CD4-positive, alpha-beta T cell treated with Interleukin-17A for 1 hour (primary cell): ENCODE measurements around the gene SPRR1A.

Source experiments
- DNase-seq: peaks from one replicate; pipeline ENCODE4 v3.0.0-alpha.2; 2020

The SPRR1A gene

DNA sequence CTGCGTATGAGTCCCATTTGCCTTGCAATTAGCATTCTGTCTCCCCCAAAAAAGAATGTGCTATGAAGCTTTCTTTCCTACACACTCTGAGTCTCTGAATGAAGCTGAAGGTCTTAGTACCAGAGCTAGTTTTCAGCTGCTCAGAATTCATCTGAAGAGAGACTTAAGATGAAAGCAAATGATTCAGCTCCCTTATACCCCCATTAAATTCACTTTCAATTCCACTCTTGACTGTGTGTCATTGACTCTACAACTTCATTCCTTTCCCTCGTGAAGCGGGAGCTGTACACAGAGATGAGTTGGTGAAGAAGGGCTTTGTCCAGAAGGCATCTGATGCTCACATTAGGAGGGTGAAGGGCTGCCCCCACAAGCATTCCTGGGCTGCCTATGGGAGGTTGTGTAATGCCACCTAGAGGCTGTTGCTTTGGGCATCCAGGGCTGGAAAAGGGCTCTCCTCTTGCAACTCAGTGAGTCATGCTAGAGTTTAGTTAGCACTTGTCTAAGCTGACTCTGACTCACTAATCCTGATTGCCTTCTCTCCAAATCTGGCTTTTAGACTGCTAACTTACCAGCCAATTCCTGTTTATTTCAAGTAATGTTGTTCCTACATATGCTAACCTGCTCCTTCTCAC lies 48.9 kb downstream of the SPRR1A start:
- DNase-seq: no peak

- no peak for DNase-seq
These were observed 51.3 kb downstream of the SPRR1A start for GRCh38 chr1:153035211-153035610.
